ENCODE measurements around the gene PRR16.

- no peak for TF ChIP-seq CTCF (IDR thresholded peaks at IDR 0.05)
- no peak for TF ChIP-seq EP300 (IDR thresholded peaks at IDR 0.05)
Measured at GRCh38 chr5:120456006-120456405, 8.1 kb upstream of the PRR16 start.

Data from sigmoid colon (tissue), 4 donors.